ENCODE data around the gene CPT1A. TPM values are rescaled to one million over a fixed set of nuclear protein-coding genes. Genes with fewer than 3 reads are reported as not detected.

The CPT1A gene
- polyA plus RNA-seq, 1 experiment, result 29.8 TPM

- CTCF ChIA-PET, result no interaction called here
- POLR2A ChIA-PET, result no interaction called here
- Histone ChIP-seq H3K4me3 (ENCODE audit: low read depth, low read length) (no peak overlapping the region), H3K36me3 (ENCODE audit: control insufficient read depth, insufficient read depth, low read length) (peaks cover 8% of the 10 kb centered on the region), H3K27me3 (ENCODE audit: control insufficient read depth, insufficient read depth, low read length) (no peaks in the 10 kb centered on the region)
- no peak for TF ChIP-seq CTCF (IDR thresholded peaks at IDR 0.05; ENCODE audit: insufficient read depth, low read depth, low read length)
- DNase-seq (ENCODE audit: low read depth), result no peak
These were observed 12.1 kb downstream of the CPT1A start for GRCh38 chr11:68829581-68829980.

- no peak overlapping the region for H3K4me3 ChIP-seq (ENCODE audit: low read depth, low read length)
- no peak for DNase-seq (ENCODE audit: low read depth)
- H3K27me3 ChIP-seq (ENCODE audit: control insufficient read depth, insufficient read depth, low read length), result no peaks in the 10 kb centered on the region
- no peak for TF ChIP-seq CTCF (IDR thresholded peaks at IDR 0.05; ENCODE audit: insufficient read depth, low read depth, low read length)
- CTCF ChIA-PET, result no interaction called here
- peaks cover 8% of the 10 kb centered on the region for H3K36me3 ChIP-seq (ENCODE audit: control insufficient read depth, insufficient read depth, low read length)
- POLR2A ChIA-PET, result no interaction called here
These were observed 12.8 kb downstream of the CPT1A start for GRCh38 chr11:68828957-68829356.

DNA sequence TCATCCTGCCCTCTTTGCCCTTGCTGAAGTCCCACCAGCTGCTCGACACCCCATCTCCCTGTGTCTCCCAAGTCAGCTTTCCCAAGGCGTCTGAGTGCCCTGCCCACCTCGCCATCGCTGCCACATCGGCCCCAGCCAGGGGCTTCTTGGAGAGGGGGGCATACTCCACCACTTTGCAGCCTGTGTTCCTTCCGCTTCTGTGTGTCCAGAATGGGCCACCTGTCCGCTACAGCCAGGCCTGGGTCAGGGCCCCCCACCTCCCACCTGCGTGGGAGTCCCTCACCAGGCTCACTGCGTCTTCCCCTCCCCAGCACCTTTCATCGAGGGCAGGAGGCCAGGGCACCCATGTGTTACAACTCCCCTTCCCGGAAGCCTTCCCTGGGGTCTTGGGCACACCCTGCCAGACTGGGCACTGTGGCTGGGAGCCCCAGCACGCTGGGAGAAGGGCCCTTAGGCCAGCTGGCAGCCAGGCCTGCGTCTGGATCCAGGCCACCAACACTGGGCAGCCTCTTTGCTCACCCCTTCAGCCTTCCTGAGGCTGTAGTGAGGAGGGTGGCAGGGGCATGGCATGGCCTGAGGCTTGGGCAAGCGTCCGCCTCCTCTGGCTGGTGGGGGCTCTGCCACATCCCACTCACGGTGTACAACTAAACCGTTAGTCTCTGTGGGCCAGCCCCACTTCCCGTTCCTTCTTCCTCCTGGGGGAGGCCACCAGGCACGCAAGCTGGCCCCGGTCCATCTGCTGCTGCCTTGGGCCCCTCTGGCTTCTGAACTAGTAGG lies 13.4 kb downstream of the CPT1A start:
- no peak for TF ChIP-seq CTCF (IDR thresholded peaks at IDR 0.05; ENCODE audit: insufficient read depth, low read depth, low read length)
- POLR2A ChIA-PET, result no interaction called here
- Histone ChIP-seq H3K27me3 (ENCODE audit: control insufficient read depth, insufficient read depth, low read length) (no peaks in the 10 kb centered on the region), H3K36me3 (ENCODE audit: control insufficient read depth, insufficient read depth, low read length) (peaks cover 8% of the 10 kb centered on the region), H3K4me3 (ENCODE audit: low read depth, low read length) (no peak overlapping the region)
- DNase-seq (ENCODE audit: low read depth), result no peak
- CTCF ChIA-PET, result no interaction called here

DNA sequence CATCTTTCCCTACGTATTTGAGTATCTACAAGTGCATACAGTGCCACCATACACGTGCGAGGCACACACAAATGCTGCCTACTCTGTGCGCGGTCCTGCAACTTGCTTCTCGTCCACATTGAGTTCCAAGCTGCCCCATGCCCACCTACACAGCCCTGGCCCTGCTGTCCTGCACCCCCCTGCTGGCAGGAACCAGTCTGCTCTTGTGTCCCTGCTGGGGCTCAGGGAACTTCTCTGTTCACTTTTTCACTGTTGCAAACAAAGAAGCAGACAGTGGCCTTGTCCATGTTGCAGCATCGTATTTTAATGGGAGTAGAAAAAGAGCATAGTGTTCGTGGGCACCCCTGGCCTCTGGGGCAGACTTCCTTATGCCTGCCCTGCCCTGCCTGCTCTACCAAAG lies 14.0 kb downstream of the CPT1A start:
- ChIA-PET CTCF (no interaction called here), POLR2A (no interaction called here)
- Histone ChIP-seq H3K27me3 (ENCODE audit: control insufficient read depth, insufficient read depth, low read length) (no peaks in the 10 kb centered on the region), H3K4me3 (ENCODE audit: low read depth, low read length) (no peak overlapping the region), H3K36me3 (ENCODE audit: control insufficient read depth, insufficient read depth, low read length) (peaks cover 8% of the 10 kb centered on the region)
- TF ChIP-seq CTCF (IDR thresholded peaks at IDR 0.05; ENCODE audit: insufficient read depth, low read depth, low read length), result no peak
- no peak for DNase-seq (ENCODE audit: low read depth)

- POLR2A ChIA-PET, result no interaction called here
- CTCF ChIA-PET, result no interaction called here
- DNase-seq (ENCODE audit: low read depth), result no peak
- no peak overlapping the region for H3K4me3 ChIP-seq (ENCODE audit: low read depth, low read length)
- H3K36me3 ChIP-seq (ENCODE audit: control insufficient read depth, insufficient read depth, low read length), result peaks cover 8% of the 10 kb centered on the region
- no peaks in the 10 kb centered on the region for H3K27me3 ChIP-seq (ENCODE audit: control insufficient read depth, insufficient read depth, low read length)
- no peak for TF ChIP-seq CTCF (IDR thresholded peaks at IDR 0.05; ENCODE audit: insufficient read depth, low read depth, low read length)
These were observed 15.0 kb downstream of the CPT1A start for GRCh38 chr11:68826726-68827125.
